ENCODE measurements around the gene CLEC20A. TPM values are rescaled to one million over a fixed set of nuclear protein-coding genes. Genes with fewer than 3 reads are reported as not detected.

The CLEC20A gene
- total RNA-seq, 1 donor from 2014 or later = not detected

- Histone ChIP-seq H3K27me3 (ENCODE audit: control insufficient read depth, insufficient read depth, low read length) (no peaks in the 10 kb centered on the region), H3K36me3 (ENCODE audit: control insufficient read depth, insufficient read depth, low read length) (no peaks in the 10 kb centered on the region), H3K4me3 (ENCODE audit: low read depth, low read length) (no peak overlapping the region)
- no peak for TF ChIP-seq CTCF (IDR thresholded peaks at IDR 0.05; ENCODE audit: insufficient read depth, low read length, poor library complexity, severe bottlenecking)
- DNase-seq (ENCODE audit: low read depth) = no peak
These were observed 44.6 kb upstream of the CLEC20A start for GRCh38 chr1:178541379-178541778.

GRCh38 chr1:178540646-178541045, 43.9 kb upstream of the CLEC20A start:
- Histone ChIP-seq H3K4me3 (ENCODE audit: low read depth, low read length) (no peak overlapping the region), H3K27me3 (ENCODE audit: control insufficient read depth, insufficient read depth, low read length) (no peaks in the 10 kb centered on the region), H3K36me3 (ENCODE audit: control insufficient read depth, insufficient read depth, low read length) (no peaks in the 10 kb centered on the region)
- no peak for TF ChIP-seq CTCF (IDR thresholded peaks at IDR 0.05; ENCODE audit: insufficient read depth, low read length, poor library complexity, severe bottlenecking)
- no peak for DNase-seq (ENCODE audit: low read depth)

- Histone ChIP-seq H3K27me3 (ENCODE audit: control insufficient read depth, insufficient read depth, low read length) (no peaks in the 10 kb centered on the region), H3K36me3 (ENCODE audit: control insufficient read depth, insufficient read depth, low read length) (no peaks in the 10 kb centered on the region), H3K4me3 (ENCODE audit: low read depth, low read length) (no peak overlapping the region)
- DNase-seq (ENCODE audit: low read depth) = no peak
- TF ChIP-seq CTCF (IDR thresholded peaks at IDR 0.05; ENCODE audit: insufficient read depth, low read length, poor library complexity, severe bottlenecking) = no peak
These were observed 43.4 kb upstream of the CLEC20A start for GRCh38 chr1:178540204-178540603.

- no peaks in the 10 kb centered on the region for H3K27me3 ChIP-seq (ENCODE audit: control insufficient read depth, insufficient read depth, low read length)
- H3K4me3 ChIP-seq (ENCODE audit: low read depth, low read length) = no peak overlapping the region
- TF ChIP-seq CTCF (IDR thresholded peaks at IDR 0.05; ENCODE audit: insufficient read depth, low read length, poor library complexity, severe bottlenecking) = no peak
- DNase-seq (ENCODE audit: low read depth) = no peak
- no peaks in the 10 kb centered on the region for H3K36me3 ChIP-seq (ENCODE audit: control insufficient read depth, insufficient read depth, low read length)
These were observed 42.5 kb upstream of the CLEC20A start for GRCh38 chr1:178539291-178539690.

- Histone ChIP-seq H3K36me3 (ENCODE audit: control insufficient read depth, insufficient read depth, low read length) (no peaks in the 10 kb centered on the region), H3K27me3 (ENCODE audit: control insufficient read depth, insufficient read depth, low read length) (no peaks in the 10 kb centered on the region), H3K4me3 (ENCODE audit: low read depth, low read length) (no peak overlapping the region)
- DNase-seq (ENCODE audit: low read depth) = no peak
- no peak for TF ChIP-seq CTCF (IDR thresholded peaks at IDR 0.05; ENCODE audit: insufficient read depth, low read length, poor library complexity, severe bottlenecking)
These were observed 41.6 kb upstream of the CLEC20A start for GRCh38 chr1:178538192-178538916.
